ENCODE results near the gene TEX53.

The TEX53 gene

DNA sequence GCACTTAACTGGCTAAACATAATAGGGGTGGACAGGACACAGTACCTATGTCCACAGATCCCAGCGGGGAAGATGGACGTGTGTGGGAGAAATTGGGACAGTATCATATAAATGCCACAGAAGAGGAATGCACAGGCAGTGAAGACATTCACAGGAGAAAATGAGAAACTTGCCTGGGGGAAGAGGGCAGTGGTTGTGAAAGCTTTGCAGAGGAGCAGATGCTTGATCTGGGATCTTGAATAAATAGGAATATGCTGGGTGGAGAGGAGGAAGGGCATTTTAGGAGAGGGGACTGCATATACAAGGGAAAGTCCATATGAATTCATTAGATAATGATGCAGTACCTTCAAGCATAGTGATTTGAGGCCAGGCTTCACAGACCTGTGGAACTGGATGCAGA lies 32.9 kb downstream of the TEX53 start:
- no peak for ATAC-seq
- no peak for TF ChIP-seq ESRRG (CRISPR knock-in tag; IDR thresholded peaks at IDR 0.05)
- TF ChIP-seq, protein P1, sequence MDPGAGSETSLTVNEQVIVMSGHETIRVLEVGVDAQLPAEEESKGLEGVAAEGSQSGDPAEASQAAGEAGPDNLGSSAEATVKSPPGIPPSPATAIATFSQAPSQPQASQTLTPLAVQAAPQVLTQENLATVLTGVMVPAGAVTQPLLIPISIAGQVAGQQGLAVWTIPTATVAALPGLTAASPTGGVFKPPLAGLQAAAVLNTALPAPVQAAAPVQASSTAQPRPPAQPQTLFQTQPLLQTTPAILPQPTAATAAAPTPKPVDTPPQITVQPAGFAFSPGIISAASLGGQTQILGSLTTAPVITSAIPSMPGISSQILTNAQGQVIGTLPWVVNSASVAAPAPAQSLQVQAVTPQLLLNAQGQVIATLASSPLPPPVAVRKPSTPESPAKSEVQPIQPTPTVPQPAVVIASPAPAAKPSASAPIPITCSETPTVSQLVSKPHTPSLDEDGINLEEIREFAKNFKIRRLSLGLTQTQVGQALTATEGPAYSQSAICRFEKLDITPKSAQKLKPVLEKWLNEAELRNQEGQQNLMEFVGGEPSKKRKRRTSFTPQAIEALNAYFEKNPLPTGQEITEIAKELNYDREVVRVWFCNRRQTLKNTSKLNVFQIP (CRISPR knock-in tag; IDR thresholded peaks at IDR 0.05; ENCODE audit: borderline replicate concordance, low read depth) = no peak
- TF ChIP-seq ZNF70 (CRISPR knock-in tag; IDR thresholded peaks at IDR 0.05) = no peak
- TF ChIP-seq ZC3H10 (CRISPR knock-in tag; IDR thresholded peaks at IDR 0.05) = no peak
- TF ChIP-seq ZFP30 (CRISPR knock-in tag; IDR thresholded peaks at IDR 0.05) = no peak
- no peak for TF ChIP-seq ZNF8 (CRISPR knock-in tag; IDR thresholded peaks at IDR 0.05)
- TF ChIP-seq, protein P2, sequence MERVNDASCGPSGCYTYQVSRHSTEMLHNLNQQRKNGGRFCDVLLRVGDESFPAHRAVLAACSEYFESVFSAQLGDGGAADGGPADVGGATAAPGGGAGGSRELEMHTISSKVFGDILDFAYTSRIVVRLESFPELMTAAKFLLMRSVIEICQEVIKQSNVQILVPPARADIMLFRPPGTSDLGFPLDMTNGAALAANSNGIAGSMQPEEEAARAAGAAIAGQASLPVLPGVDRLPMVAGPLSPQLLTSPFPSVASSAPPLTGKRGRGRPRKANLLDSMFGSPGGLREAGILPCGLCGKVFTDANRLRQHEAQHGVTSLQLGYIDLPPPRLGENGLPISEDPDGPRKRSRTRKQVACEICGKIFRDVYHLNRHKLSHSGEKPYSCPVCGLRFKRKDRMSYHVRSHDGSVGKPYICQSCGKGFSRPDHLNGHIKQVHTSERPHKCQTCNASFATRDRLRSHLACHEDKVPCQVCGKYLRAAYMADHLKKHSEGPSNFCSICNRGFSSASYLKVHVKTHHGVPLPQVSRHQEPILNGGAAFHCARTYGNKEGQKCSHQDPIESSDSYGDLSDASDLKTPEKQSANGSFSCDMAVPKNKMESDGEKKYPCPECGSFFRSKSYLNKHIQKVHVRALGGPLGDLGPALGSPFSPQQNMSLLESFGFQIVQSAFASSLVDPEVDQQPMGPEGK (CRISPR knock-in tag; IDR thresholded peaks at IDR 0.05; ENCODE audit: borderline replicate concordance) = no peak
- TF ChIP-seq ARNTL (CRISPR knock-in tag; IDR thresholded peaks at IDR 0.05; ENCODE audit: borderline replicate concordance, low read depth) = no peak
- no peak for TF ChIP-seq PPARA (CRISPR knock-in tag; IDR thresholded peaks at IDR 0.05; ENCODE audit: borderline replicate concordance)
- TF ChIP-seq GLIS3 (CRISPR knock-in tag; IDR thresholded peaks at IDR 0.05) = no peak
- TF ChIP-seq, protein P3, sequence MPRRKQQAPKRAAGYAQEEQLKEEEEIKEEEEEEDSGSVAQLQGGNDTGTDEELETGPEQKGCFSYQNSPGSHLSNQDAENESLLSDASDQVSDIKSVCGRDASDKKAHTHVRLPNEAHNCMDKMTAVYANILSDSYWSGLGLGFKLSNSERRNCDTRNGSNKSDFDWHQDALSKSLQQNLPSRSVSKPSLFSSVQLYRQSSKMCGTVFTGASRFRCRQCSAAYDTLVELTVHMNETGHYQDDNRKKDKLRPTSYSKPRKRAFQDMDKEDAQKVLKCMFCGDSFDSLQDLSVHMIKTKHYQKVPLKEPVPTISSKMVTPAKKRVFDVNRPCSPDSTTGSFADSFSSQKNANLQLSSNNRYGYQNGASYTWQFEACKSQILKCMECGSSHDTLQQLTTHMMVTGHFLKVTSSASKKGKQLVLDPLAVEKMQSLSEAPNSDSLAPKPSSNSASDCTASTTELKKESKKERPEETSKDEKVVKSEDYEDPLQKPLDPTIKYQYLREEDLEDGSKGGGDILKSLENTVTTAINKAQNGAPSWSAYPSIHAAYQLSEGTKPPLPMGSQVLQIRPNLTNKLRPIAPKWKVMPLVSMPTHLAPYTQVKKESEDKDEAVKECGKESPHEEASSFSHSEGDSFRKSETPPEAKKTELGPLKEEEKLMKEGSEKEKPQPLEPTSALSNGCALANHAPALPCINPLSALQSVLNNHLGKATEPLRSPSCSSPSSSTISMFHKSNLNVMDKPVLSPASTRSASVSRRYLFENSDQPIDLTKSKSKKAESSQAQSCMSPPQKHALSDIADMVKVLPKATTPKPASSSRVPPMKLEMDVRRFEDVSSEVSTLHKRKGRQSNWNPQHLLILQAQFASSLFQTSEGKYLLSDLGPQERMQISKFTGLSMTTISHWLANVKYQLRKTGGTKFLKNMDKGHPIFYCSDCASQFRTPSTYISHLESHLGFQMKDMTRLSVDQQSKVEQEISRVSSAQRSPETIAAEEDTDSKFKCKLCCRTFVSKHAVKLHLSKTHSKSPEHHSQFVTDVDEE (CRISPR knock-in tag; IDR thresholded peaks at IDR 0.05) = no peak
- no peak for TF ChIP-seq ZFP3 (CRISPR knock-in tag; IDR thresholded peaks at IDR 0.05)
- no peak for TF ChIP-seq TOX (CRISPR knock-in tag; IDR thresholded peaks at IDR 0.05; ENCODE audit: borderline replicate concordance)
- TF ChIP-seq SNAI2 (CRISPR knock-in tag; IDR thresholded peaks at IDR 0.05) = no peak
- TF ChIP-seq BACH2 (CRISPR knock-in tag; IDR thresholded peaks at IDR 0.05; ENCODE audit: borderline replicate concordance) = no peak

DNA sequence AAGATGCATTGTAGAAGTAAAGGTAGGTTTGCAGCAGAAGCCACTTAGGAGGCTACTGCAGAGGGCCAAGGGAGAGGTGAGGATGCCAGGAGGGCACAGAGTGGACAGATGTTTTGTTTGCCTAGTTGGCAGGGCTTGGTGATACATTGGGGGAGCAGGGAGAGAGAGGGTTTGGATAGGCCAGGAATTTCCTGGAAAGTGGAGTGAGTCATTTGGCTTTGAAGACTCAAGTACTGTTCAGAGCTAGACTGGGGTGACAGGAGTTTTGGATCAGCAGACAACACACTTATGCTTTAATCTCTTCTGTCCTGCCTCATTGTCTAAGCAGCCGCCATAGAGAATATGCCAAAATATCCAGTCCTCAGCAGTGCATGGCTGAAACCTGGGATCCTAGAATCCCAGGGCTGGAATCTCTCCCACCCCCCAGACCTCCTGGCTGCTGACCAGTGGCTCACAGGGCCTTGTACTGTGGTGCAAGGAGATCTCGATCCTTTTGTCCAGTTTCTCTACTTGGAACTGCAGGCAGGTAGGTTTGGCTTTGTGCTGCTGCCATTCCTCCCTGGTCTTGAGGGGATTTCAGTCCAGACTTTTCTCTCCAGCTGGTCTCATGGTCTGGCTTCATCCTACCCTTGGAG lies 35.5 kb downstream of the TEX53 start:
- ATAC-seq = peak; percentile 94
- TF ChIP-seq, protein P3 (CRISPR knock-in tag; IDR thresholded peaks at IDR 0.05) = no peak
- no peak for TF ChIP-seq ARNTL (CRISPR knock-in tag; IDR thresholded peaks at IDR 0.05; ENCODE audit: borderline replicate concordance, low read depth)
- TF ChIP-seq, protein P4, sequence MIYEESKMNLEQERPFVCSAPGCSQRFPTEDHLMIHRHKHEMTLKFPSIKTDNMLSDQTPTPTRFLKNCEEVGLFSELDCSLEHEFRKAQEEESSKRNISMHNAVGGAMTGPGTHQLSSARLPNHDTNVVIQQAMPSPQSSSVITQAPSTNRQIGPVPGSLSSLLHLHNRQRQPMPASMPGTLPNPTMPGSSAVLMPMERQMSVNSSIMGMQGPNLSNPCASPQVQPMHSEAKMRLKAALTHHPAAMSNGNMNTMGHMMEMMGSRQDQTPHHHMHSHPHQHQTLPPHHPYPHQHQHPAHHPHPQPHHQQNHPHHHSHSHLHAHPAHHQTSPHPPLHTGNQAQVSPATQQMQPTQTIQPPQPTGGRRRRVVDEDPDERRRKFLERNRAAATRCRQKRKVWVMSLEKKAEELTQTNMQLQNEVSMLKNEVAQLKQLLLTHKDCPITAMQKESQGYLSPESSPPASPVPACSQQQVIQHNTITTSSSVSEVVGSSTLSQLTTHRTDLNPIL (CRISPR knock-in tag; IDR thresholded peaks at IDR 0.05; ENCODE audit: low read depth) = no peak

DNA sequence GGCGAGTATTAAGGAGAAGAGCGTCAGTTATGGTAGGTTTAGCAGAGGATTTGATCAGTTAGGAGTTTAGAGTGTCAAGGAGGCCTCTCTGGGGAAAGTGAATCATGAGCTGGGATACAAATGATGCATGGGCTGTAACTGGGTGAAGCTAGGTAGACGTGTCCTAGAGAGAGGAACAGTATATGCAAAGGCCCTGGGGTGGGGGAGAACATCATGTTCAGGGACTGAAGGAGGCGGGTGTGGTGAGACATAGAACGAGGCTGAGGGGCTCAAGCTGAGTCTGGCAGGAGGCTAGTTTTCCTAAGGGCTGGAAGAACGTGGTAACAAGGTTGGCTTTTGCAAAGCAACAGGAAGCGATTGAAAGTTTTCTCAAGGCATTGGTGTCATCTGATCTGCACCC lies 36.0 kb downstream of the TEX53 start:
- no peak for ATAC-seq
- TF ChIP-seq ARNTL (CRISPR knock-in tag; IDR thresholded peaks at IDR 0.05; ENCODE audit: borderline replicate concordance, low read depth) (no peak), GLIS3 (CRISPR knock-in tag; IDR thresholded peaks at IDR 0.05) (no peak), ZC3H10 (CRISPR knock-in tag; IDR thresholded peaks at IDR 0.05) (no peak), OSR1 (CRISPR knock-in tag; IDR thresholded peaks at IDR 0.05) (no peak), ZNF8 (CRISPR knock-in tag; IDR thresholded peaks at IDR 0.05) (no peak), ZNF565 (CRISPR knock-in tag; conservative IDR thresholded peaks at IDR 0.05; ENCODE audit: low read depth) (no peak), ZFP3 (CRISPR knock-in tag; IDR thresholded peaks at IDR 0.05) (no peak), BACH2 (CRISPR knock-in tag; IDR thresholded peaks at IDR 0.05; ENCODE audit: borderline replicate concordance) (no peak)
- TF ChIP-seq, protein P4 (CRISPR knock-in tag; IDR thresholded peaks at IDR 0.05; ENCODE audit: low read depth) = no peak
- TF ChIP-seq, protein P2 (CRISPR knock-in tag; IDR thresholded peaks at IDR 0.05; ENCODE audit: borderline replicate concordance) = no peak
- TF ChIP-seq, protein P1 (CRISPR knock-in tag; IDR thresholded peaks at IDR 0.05; ENCODE audit: borderline replicate concordance, low read depth) = no peak

Measured in SK-N-SH treated with all-trans-retinoic acid at 6 μM for 48 hours (cell line).